Measurements from ENCODE around the gene MUC2. TPM values are rescaled to one million over a fixed set of nuclear protein-coding genes. Genes with fewer than 3 reads are reported as not detected.
"Not testable (repeated sequence)": the region's sequence is repeated elsewhere in the genome, so short reads cannot be mapped to it uniquely, and the experiment has no call there.

Gene MUC2
- total and polyA plus RNA-seq, 8 donors, result under 0.01 to 1,040 (median 0.45) TPM; not detected in 3

DNA sequence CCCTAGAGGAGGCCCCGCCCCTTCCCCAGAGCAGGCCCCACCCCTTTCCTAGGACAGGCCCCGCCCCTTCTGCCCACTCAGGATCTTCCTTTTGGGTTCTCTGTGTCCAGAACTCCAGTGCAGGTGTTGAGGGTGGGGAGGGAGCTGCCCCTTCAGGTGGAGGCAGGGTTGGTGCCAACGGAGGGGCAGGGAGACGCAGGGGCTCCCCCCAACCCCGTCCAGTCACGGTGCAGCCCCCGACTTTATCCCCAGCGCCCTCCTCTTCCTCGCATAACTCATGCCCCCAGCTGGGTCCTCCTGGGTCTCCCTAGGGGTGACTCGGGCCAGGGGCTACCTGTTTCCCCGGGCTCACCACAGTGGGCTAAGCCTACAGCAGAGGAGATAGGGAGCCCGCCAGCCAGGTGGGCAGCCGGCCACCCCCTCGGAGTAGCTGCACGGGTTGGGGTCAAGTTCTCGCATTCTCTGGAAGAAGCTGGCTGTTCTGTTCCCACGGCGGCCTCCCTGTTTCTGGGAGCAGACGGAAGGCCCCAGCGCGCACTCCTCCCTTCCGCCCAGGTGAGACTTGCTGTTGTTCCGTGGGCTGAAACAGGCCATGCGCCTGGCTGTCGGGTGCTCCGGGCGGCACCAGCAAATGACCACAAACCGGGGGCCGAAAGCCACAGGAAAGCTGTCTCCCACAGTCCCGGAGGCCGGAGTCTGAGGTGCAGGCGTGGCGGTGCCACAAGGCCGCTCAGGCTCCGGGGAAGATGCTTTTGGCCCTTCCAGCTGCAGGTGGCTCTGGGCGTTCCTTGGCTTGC is 38.9 kb downstream of the MUC2 start:
- no peak for DNase-seq
- no peaks in the 10 kb centered on the region for H3K9me3 ChIP-seq
- no peaks in the 10 kb centered on the region for H3K36me3 ChIP-seq
- intact Hi-C loops (cut with DNase I; ENCODE audit: low total_unique reads), result no loop called here
- H3K4me1 ChIP-seq, result no peaks in the 10 kb centered on the region
- WGBS, 5 donors, result 81 to 88% (median 86%) methylated on average over 23 to 36 of the region's 36 CpGs
- no peak overlapping the region for H3K4me3 ChIP-seq
- TF ChIP-seq POLR2A (IDR thresholded peaks at IDR 0.05) (no peak), EP300 (IDR thresholded peaks at IDR 0.05) (no peak), POLR2AphosphoS5 (IDR thresholded peaks at IDR 0.05) (no peak)
- TF ChIP-seq, protein P1, sequence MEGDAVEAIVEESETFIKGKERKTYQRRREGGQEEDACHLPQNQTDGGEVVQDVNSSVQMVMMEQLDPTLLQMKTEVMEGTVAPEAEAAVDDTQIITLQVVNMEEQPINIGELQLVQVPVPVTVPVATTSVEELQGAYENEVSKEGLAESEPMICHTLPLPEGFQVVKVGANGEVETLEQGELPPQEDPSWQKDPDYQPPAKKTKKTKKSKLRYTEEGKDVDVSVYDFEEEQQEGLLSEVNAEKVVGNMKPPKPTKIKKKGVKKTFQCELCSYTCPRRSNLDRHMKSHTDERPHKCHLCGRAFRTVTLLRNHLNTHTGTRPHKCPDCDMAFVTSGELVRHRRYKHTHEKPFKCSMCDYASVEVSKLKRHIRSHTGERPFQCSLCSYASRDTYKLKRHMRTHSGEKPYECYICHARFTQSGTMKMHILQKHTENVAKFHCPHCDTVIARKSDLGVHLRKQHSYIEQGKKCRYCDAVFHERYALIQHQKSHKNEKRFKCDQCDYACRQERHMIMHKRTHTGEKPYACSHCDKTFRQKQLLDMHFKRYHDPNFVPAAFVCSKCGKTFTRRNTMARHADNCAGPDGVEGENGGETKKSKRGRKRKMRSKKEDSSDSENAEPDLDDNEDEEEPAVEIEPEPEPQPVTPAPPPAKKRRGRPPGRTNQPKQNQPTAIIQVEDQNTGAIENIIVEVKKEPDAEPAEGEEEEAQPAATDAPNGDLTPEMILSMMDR (IDR thresholded peaks at IDR 0.05), result no peak
- H3K27ac ChIP-seq, result no peak overlapping the region
- H3K27me3 ChIP-seq, result peaks cover 0 to 28% (median 0%) of the 10 kb centered on the region in 3 donors

DNA sequence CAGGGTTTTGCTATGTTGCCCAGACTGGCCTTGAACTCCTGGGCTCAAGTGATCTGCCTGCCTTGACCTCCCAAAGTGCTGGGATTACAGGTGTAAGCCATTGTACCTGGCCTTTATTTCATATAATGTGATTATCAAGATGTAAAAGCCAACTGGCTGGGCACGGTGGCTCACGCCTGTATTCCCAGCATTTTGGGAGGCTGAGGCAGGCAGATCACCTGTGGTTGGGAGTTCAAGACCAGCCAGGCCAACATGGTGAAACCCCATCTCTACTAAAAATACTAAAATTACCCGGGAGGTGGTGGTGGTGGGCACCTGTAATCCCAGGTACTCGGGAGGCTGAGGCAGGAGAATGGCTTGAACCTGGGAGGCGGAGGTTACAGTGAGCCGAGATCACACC is 40.6 kb downstream of the MUC2 start:
- DNase-seq; H3K9me3 ChIP-seq; H3K4me3 ChIP-seq; H3K36me3 ChIP-seq; H3K4me1 ChIP-seq; H3K27ac ChIP-seq; intact Hi-C loops (cut with DNase I; ENCODE audit: low total_unique reads): not testable (repeated sequence)
- WGBS, 5 donors, result 80 to 94% (median 88%) methylated on average over 6 of the region's 6 CpGs
- peaks cover 0 to 28% (median 2%) of the 10 kb centered on the region in 3 donors for H3K27me3 ChIP-seq

DNA sequence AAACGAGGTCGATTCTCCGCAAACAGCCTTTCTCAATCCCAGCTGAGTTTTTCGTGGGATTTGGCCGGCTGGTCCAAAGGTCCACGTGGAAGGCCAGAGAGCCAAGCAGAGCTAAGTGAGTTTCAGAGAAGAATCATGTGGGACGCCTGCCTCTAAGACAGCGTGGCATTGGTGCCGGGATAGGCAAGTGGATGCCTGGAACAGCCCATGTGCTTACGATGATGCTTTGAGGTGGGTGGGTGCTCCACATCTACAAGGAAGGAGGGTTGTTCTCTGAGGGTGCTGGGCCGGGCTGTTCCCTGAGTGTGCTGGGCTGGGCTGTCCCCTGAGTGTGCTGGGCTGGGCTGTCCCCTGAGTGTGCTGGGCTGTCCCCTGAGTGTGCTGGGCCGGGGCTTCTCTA is 41.4 kb downstream of the MUC2 start:
- Histone ChIP-seq H3K27me3 (peaks cover 0 to 31% (median 3%) of the 10 kb centered on the region in 3 donors), H3K36me3 (no peaks in the 10 kb centered on the region), H3K9me3 (no peaks in the 10 kb centered on the region), H3K4me3 (no peak overlapping the region), H3K27ac (no peak overlapping the region), H3K4me1 (peaks cover 0 to 5% (median 0%) of the 10 kb centered on the region in 4 donors)
- TF ChIP-seq POLR2A (IDR thresholded peaks at IDR 0.05) (no peak), EP300 (IDR thresholded peaks at IDR 0.05) (no peak), POLR2AphosphoS5 (IDR thresholded peaks at IDR 0.05) (no peak)
- TF ChIP-seq, protein P1 (IDR thresholded peaks at IDR 0.05), result no peak
- WGBS, 5 donors, result 88 to 91% (median 89%) methylated on average over 12 of the region's 12 CpGs
- intact Hi-C loops (cut with DNase I; ENCODE audit: low total_unique reads), result no loop called here
- DNase-seq, result no peak

DNA sequence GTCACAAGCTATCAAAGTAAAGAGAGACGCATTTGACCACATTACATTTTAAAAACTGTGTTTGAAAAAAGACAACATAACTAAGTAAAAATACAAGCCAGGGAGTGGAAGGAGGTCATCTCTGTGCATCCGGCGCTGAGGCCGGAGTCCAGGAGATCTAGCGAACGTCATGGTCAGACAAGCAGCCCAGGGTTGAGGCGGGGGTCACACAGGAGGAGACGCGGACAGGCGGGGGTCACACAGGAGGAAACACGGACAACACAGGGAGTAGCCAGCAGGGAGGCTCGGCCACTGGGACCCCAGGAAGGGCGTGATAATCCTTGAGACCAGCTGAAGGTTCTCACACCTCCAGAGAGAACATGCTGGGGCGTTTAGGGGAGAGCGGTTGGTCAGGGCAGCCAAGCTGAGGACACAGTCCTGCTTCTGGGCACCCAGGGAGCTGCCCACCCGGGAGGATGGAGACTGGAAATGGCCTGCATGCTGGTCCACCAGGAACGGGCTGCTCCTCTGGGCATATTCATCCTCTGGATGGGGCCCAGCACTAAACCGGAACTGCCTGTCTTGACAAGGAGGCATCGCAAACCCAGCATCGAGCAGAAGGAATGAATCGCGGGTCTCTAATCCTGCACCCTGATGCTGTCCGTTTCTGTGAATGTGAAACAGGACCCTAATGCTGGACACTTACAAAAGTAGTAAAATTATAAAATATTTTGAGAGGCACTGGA is 42.2 kb downstream of the MUC2 start:
- Histone ChIP-seq H3K27me3 (peaks cover 0 to 39% (median 3%) of the 10 kb centered on the region in 3 donors), H3K4me1 (peaks cover 0 to 5% (median 0%) of the 10 kb centered on the region in 4 donors), H3K9me3 (no peaks in the 10 kb centered on the region), H3K27ac (no peak overlapping the region), H3K36me3 (no peaks in the 10 kb centered on the region), H3K4me3 (no peak overlapping the region)
- TF ChIP-seq POLR2AphosphoS5 (IDR thresholded peaks at IDR 0.05) (no peak), POLR2A (IDR thresholded peaks at IDR 0.05) (no peak), EP300 (IDR thresholded peaks at IDR 0.05) (no peak)
- TF ChIP-seq, protein P1 (IDR thresholded peaks at IDR 0.05), result no peak
- intact Hi-C loops (cut with DNase I; ENCODE audit: low total_unique reads), result no loop called here
- no peak for DNase-seq
- WGBS, 5 donors, result 67 to 79% (median 71%) methylated on average over 23 of the region's 23 CpGs

All from stomach (tissue), 9 donors.